Activated CD8-positive, alpha-beta memory T cell treated with anti-CD3 and anti-CD28 coated beads for 24 hours (primary cell): Measurements from ENCODE around the gene NCOA1.
"Not testable (repeated sequence)": the region's sequence is repeated elsewhere in the genome, so short reads cannot be mapped to it uniquely, and the experiment has no call there.

ENCODE experiments used
- DNase-seq: peaks from one replicate; pipeline ENCODE4 v3.0.0-alpha.2; 2020

The NCOA1 gene

DNA sequence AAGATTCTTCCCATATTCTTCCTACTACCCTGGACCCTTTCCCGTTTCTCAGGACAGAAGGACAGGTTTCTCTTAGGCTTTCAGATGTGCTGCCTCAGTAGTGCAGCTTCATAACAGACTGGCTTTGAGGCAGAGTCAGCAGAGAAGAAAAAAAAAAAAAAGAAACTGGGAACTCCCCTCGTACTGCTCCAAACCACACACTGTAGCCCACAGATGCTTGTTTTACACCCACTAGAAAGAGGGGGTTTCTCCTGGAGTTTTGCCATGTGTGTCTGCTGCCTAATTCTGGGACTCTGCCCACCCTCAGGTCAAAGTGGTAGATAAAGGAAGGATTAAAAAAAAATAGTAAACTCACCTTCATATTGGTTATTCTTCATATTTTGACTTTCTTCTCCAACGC, 95.9 kb downstream of the NCOA1 start:
- DNase-seq: no peak

DNA sequence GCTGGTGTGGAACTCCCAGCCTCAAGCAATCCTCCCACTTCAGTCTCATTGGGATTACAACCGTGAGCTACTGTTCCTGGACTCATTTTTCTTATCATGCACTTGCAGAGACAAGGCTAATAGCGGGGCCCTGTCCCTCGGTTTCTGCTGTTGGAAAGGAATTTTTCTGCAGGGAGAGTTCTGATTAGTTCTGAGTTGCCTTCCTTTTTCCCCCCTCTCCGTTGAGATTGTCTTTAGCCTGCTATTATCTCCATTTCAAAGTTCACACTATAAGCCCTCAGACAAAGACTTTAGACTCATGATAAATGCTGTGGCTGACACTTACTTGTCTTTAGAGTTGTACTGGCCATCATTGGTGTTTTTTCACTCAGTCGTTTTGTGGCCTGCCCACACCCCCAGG, 97.2 kb downstream of the NCOA1 start:
- DNase-seq: no peak

DNA sequence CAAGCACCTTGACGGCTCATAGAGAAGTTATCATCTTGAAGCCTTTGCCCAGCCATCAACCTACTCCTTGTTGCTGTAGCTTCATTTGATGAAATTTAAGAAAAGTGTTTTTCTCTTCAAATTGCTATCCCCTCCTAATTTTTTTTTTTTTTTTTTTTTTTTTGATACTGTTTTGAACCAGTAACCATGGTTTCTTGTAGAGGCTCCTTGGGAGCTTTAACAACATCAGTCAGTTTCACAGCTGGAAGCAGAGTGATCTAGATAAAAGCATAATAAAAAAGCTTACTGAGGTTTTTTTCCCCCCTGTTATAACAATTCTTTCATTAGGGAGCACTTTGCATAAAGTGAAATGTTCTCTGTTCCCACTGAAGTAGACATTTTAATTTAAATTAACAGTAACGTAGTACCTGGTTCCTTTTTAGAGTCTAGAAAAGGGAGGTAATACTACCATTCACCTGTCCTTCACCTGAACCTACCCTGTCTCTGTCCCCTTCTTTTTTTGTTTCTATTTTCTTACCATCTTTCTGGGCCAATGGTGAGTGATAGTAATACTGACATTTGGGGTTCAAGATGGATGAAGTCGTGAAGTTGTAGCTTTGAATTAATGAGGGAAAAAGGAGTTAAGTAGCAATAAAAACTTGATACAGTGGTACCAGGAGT, 101.5 kb downstream of the NCOA1 start:
- no peak for DNase-seq

DNA sequence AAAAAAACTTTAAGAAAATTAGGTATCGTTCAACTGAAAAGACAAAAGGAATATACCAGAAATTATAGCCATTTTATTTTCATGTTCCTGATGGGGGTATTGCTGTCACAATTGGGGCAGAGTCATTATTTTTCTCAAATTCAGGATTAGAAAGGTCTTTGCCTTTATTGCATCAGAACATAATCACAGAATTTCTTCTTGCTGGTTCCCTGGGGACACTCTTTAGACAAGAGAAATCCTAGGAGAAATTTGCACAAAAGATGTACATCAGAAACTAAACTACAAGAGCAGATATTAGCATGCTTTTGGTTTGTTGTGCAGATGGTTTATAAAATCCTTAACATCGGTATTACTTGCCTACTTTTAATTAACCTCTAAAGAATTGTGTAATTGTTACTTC, 103.2 kb downstream of the NCOA1 start:
- DNase-seq: no peak

DNA sequence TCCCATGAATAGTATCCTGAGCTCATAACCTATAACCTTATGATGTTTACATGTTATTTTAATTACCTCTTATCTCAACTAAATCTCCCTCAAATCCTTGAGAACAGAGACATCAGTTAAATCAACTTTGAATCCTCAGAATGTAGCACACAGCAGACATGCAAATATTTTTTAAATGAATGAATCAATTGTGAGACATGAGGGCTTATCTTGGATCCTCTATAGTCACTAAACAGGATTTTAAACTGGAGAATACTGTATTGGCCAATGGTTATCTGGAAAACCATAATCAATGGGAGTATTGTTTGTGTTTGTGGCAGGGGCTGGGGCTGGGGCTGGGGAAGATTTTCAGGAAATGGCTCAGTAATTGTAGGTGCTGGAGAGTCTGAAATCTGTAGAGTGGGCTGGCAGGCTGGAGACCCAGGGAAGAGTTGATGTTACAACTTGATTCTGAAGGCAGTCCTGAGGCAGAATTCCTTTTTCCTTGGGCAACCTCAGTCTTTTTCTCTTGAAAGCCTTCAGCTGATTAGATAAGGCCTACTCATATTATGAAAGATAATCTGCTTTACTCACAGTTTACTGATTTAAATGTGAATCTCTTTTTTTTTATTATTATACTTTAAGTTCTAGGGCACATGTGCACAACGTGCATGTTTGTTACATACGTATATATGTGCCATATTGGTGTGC, 106.3 kb downstream of the NCOA1 start:
- DNase-seq: no peak

DNA sequence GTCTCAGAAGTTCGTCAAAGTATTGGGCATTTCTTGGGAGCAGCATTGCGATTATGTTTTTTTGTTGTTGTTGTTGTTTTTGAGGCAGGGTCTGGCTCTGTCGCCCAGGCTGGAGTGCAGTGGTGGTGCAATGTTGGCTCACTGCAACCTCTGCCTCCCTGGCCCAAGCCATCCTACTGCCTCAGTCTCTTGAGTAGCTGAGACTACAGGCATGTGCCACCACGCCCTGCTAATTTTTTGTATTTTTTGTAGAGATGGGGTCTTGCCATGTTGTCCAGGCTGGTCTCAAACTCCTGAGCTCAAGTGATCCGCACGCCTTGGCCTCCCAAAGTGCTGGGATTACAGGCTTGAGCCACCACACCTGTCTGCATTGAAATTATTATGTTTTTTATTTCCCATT, 109.1 kb downstream of the NCOA1 start:
- not testable (repeated sequence) for DNase-seq

DNA sequence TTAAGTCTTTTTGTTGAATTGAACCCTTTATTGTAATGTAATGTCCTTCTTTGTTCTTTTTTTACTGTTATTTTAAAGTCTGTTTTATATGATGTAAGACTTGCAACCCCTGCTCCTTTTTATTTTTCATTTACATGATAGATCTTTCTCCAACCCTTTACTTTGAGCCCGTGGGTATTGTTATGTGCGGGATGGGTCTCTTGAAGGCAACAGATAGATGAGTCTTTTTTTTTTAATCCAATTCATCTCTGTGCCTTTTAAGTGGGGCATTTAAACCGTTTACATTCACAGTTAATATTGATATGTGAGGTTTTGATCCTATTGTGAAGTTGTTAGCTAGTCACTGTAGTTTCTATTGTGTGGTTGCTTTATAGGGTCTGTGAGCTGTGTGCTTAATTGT, 120.6 kb downstream of the NCOA1 start:
- no peak for DNase-seq

DNA sequence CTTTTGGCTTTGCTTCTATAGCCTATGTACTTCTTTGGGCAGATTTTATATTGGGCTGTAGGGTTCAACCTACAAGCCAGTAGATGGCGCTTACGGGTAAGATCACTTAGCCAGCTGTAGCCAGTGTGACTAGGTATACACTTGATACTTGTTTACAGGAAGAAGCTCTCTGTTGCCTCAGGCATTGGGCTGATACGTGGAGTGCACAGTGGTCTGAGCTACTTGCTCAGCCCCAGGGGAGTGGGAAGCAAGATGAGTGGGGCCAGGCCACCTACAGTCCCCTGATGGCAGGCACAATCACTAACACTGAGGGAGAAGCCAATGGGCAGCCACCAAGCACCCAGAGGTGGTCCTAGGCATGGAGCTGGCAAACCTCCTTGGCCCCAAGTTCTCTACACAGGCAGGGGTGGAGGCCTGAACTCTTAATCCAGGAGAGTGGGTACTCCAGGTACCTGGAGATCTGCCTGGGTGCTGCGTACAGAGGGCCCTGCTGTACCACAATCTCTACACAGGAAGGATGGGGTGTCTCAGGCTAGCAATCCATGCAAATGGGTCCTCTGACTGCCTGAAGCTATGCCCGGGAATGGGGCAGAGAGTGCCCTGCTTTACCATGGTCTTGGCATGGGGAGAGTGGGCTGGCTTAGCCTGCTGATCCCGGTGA, 122.2 kb downstream of the NCOA1 start:
- DNase-seq: no peak

DNA sequence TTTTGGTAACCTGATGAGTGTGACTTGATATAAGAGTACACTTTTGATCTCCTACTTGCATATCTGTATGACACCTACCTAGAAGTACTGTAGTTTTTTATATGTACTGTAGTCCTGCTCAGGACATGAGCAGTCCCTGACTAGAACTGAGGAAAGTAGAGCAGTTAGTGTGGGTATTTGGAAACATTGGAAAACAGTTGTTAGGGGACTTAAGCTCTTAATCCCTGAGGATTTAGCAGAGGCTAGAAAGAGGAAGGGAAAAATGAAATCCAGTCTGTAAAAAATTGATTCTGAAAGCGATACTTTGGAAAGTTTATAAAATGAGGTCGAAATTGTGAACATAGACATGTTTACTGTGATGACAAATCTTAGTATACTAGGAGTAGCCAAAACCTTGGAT, 125.6 kb downstream of the NCOA1 start:
- DNase-seq: no peak

DNA sequence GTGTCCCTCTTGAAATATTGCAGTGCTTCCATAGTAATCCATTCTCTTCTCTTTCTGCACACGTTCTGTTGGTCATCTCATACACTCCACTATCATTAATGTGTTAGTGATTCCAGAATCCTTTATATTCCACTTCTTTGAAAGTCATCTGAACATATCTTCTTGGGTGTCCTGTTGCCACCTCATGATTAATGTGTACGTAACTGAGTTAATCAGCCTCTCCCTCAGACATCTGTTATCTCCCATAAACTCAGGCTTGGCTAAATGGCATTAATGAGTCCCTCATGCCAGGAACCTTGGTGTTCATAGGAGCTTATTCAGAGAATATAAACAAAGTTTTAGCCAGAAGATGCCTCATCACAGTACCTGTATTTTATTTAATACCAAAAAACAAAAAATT, 126.4 kb downstream of the NCOA1 start:
- DNase-seq: no peak

DNA sequence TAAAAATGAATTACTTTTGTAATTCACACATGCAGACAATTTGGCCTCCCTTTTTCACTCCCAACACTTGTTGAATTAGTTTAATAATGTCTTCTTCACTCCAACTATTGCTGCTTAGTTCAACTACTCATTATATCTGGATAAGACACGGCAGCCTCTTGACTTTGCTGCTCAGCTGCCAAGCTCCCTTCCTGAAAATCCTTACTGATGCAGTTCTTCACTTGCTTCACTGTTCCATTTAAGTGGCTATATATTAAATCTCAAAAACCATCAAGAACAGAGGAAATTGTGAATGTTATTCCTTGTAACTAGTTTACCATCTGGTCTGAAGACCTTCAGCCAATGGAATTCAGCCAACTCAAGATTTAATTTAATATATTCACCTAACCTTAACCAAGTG, 127.1 kb downstream of the NCOA1 start:
- no peak for DNase-seq

DNA sequence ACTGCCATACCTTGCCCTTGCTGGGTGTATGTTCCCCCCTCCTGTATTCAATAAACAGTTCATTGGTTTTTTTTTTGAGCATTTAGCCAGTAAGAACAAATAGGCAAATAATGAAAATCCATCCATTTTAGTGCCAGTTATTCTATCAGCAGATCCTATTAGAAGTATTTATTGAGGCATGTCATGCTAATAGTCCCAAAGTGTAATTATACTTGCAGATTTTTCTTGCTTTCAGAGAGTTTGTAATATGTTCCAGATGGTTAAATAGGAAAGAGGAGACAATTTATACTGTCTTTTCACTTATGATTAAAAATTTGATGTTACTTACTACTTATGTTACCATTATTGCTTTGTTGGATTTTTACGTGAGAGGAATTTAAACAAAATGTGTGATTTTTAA, 127.6 kb downstream of the NCOA1 start:
- no peak for DNase-seq

DNA sequence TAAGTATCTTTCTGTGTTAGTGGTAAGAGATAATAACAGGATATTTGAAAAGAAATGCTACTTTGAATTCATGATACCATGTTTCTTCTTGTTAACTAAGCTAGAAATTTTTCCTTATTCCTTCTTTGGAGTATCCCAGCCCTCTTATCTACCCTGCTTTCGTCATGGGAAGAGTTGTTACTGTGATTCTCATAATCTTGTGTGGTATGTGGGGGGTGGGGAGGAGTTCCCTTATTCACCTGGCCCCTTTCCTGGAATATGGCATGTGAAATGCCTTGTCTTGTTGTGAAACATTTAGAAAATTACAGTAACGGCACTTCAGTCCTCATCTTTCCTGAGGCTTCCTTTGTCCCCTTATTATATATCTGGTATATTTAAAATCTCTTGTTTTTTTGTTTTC, 129.9 kb downstream of the NCOA1 start:
- no peak for DNase-seq

DNA sequence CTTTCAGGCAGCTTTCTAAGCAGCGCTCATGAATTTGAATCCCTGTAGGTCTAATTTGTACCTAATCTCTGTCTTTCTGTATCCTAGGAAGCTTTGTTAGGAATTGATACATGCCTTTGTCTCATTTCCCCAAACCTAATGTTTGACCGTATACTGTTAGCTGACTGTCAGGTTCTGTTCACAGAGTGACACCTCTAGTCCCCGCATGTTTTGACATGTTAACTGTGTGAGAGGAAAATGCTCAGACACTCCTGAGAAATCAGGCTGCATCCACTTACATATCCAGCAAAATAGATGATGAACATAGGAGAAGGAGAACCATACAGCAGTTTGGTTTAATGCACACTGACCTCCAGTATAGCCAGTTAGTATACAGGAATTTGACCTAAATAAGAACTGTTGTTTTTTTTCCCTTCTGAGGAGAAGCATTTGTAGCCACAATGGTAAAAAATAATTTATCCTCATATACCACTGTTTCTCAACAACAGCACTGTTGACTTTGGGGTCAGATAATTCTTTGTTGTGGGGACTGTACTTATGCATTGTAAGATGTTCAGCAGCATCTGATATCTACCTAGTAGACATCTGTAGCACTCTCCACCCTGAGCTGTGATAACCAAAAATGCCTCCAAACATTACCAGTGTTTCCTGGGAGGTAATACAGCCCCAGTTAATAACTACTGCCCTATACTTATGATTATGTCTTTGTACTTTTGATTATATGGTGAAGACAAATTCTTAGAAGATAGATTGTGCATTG, 130.9 kb downstream of the NCOA1 start:
- DNase-seq: no peak

DNA sequence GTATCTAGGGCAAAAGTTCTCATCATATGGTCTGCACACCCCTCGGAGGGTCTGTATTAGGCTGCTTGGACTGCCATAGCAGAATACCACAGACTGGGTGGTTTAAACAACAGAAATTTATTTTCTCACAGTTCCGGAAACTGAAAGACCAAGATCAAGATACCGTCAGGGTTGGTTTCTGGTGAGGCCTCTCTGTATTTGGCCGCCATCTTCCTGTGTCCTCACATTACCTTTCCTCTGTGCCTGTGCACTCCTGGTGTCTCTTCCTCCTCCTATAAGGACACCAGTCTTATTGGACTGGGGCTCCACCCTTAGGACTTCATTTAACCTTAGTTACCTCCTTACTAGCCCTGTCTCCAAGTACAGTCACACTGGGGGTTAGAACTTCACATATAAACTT, 132.5 kb downstream of the NCOA1 start:
- DNase-seq: no peak

DNA sequence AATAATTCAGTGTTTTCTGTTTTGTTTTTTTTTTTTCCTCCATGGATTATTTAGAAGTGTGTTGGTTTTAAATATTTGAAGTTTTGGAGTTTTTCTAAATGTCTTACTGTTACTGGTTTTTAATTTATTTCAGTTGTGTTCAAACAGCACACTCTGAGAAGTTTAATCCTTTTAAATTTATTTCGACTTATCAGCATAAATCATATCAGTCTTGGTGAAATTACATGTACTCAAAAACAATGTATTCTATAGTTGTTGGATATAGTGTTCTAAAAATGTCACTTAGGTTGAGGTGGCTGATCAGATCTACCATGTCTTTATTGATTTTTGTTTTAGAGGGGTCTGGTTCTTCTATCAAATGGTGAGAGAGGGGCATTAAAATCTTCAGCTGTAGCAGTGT, 134.7 kb downstream of the NCOA1 start:
- no peak for DNase-seq

DNA sequence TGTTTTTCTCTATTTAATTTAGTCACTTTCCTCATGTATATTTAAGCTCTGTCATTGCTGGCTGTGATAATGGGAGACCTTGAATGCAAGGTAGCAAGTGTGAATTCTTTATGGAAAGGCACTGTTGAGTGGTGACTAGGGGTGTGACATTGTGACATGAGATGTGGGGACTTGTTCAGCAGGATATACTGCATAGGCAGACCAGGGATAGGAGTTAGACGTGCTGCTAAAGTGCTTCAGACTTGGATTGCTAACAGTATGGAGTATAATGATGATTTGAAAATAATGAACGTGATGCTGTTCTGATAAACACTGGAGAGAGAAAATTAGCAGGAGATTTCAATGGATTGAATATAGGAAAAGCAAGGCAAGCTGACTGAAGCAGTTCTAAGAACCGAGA, 135.1 kb downstream of the NCOA1 start:
- DNase-seq: no peak

DNA sequence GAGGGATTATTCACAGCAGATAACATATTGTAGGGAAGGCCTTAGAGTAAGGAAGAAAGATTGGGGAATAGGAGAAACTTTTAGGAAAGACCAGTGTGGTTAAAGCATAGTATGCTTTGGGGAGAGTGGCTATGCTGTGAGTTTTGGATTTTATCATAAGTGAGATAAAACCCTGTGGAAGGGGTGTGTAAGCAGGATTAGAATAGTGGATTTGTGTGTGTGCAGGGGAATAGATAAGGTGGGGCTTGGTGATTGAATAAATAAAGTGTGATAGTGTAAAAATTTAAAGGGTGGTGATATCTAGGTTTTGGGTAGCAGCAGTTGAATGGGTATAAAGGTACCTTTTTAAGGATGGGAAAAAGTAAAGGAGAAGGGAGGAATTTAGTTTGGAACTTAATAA, 137.7 kb downstream of the NCOA1 start:
- DNase-seq: no peak

DNA sequence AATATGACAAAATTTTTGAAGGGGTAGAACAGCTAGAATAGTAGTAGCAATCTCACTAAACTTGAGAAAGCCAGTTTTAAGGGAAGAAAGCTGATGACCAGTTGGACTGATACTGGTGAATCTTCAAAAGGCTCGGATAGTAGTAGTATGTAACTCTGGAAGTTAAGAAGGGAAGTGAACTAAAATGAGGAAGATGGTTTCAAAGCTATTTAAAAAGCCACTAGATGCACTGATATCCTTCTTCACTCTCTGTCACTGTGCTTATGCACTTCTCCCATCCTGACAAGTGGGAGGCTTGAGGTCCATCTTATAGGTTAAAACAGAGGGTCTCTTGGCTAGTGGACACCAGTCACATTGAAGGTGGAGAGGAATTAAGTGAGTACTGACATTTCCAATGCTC, 141.1 kb downstream of the NCOA1 start:
- no peak for DNase-seq

DNA sequence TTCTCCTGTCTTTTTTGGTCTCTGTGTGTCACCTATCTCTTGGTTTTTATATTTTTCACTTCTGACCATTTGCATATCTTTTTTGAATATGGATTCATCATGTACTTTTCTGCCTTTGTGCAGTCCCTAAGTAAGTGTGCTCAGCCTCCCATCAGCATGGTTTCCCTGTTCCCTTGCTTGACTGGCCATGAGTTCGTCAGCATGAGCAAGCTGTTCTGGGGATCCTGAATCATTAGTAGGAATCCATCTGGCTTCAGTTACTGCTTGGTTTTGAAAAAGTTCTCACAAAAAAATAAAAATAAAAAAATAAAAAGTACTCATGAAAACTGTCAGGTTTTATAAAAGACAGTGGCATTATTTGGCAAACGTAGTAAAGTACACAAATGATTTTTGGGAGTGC, 144.1 kb downstream of the NCOA1 start:
- DNase-seq: no peak

DNA sequence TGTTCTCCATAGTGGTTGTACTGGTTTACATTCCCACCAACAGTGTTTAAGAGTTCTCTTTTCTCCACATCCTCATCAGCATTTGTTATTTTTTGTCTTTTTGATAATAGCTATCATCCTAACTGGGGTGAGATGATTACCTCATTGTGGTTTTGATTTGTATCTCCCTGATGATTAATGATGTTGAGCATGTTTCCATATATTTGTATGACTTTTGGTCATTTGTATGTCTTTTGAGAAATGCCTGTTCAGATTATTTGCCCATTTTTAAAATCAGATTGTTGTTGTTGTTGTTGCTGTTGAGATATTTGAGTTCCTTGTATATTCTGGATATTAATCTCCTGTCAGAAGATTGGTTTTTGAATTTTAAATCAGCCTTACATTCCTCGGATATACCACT, 147.5 kb downstream of the NCOA1 start:
- no peak for DNase-seq

DNA sequence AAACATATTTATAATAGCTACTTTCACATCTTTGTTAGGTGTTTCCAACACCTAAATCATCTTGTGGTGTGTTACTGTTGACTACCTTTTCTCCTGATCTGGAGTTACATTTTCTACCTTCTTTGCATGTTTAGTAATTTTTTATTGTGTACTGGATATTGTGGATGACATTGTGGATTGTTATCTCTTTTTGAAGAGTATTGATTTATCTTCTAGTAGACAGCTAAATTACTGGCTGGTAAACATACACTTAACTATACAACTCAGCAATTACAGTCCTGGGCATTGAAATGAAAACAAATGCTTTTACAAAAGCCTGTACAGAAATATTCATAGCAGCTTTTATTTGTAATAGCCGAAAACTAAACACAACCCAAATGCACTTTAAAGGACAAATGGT, 151.3 kb downstream of the NCOA1 start:
- no peak for DNase-seq

DNA sequence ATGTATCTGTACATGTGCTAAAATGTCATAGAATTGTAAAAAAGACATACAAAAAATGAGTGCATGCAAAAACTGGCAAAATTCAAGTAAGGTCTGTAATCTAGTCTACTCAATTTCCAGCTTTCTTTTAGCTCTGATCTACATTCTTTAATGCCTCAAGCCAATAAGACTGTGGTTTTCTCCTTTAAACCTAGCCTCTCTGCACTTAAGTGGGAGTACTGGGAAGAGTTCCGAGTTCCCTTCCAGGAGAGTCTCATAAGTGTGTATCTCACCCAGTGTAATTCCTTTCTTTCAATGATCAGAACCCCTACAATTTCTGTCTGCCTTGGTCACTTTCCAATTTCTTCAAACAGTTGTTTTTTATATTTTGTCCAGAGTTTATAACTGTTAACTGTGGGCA, 152.0 kb downstream of the NCOA1 start:
- no peak for DNase-seq

DNA sequence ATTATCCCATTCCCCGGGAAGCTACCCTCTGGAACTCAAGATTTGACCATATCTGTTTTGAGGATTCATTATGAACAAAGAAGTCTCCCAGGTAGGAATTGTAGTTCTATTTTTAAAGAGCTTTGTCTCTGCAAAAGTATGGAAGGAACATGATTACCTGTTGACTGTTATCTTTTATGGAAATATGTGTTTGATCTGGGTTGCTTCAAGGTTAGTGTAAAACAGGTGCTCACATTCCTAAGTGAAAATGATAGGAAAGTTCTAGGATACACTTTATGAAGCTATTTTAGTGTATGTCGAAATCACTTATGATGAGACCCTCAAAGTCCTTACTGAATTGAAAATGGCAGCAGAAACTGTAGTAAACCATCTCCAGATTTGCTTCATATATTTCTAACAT, 153.0 kb downstream of the NCOA1 start:
- no peak for DNase-seq
